ENCODE data around the gene FGF6.

FGF6 gene

GRCh38 chr12:4431436-4431835, 14.2 kb downstream of the FGF6 start:
- Histone ChIP-seq H3K36me3 (ENCODE audit: insufficient read depth, low read length) (no peaks in the 10 kb centered on the region), H3K9me2 (replicated peaks; ENCODE audit: low read depth, low read length) (no peaks in the 10 kb centered on the region), H3K4me1 (ENCODE audit: insufficient read depth, low read length, poor library complexity, severe bottlenecking) (no peaks in the 10 kb centered on the region), H2AFZ (ENCODE audit: low read length) (no peak overlapping the region), H3K4me3 (ENCODE audit: low read length, poor library complexity, severe bottlenecking) (no peak overlapping the region), H3K27me3 (ENCODE audit: insufficient read depth, low read length, poor library complexity, severe bottlenecking) (no peaks in the 10 kb centered on the region), H3K4me2 (ENCODE audit: low read depth, low read length, poor library complexity, severe bottlenecking) (no peak overlapping the region), H3K9ac (ENCODE audit: low read depth, low read length, poor library complexity, severe bottlenecking) (no peak overlapping the region), H3F3A (ENCODE audit: low read depth) (no peaks in the 10 kb centered on the region), H3K79me2 (ENCODE audit: insufficient read depth, low read length) (no peaks in the 10 kb centered on the region), H4K20me1 (ENCODE audit: insufficient read depth, low read length, poor library complexity, severe bottlenecking) (no peaks in the 10 kb centered on the region), H3K9me3 (ENCODE audit: insufficient read depth, low read depth, low read length) (no peaks in the 10 kb centered on the region)
- no peak for TF ChIP-seq CTCF (conservative IDR thresholded peaks at IDR 0.05; ENCODE audit: low read length)
- no peak for TF ChIP-seq EZH2phosphoT487 (IDR thresholded peaks at IDR 0.05; ENCODE audit: borderline replicate concordance)

- Histone ChIP-seq H3K36me3 (ENCODE audit: insufficient read depth, low read length) (no peaks in the 10 kb centered on the region), H3K79me2 (ENCODE audit: insufficient read depth, low read length) (no peaks in the 10 kb centered on the region), H2AFZ (ENCODE audit: low read length) (no peak overlapping the region), H3K4me1 (ENCODE audit: insufficient read depth, low read length, poor library complexity, severe bottlenecking) (no peaks in the 10 kb centered on the region), H4K20me1 (ENCODE audit: insufficient read depth, low read length, poor library complexity, severe bottlenecking) (no peaks in the 10 kb centered on the region), H3K27me3 (ENCODE audit: insufficient read depth, low read length, poor library complexity, severe bottlenecking) (no peaks in the 10 kb centered on the region), H3K9me3 (ENCODE audit: insufficient read depth, low read depth, low read length) (no peaks in the 10 kb centered on the region), H3K9ac (ENCODE audit: low read depth, low read length, poor library complexity, severe bottlenecking) (no peak overlapping the region), H3K9me2 (replicated peaks; ENCODE audit: low read depth, low read length) (no peaks in the 10 kb centered on the region), H3K4me3 (ENCODE audit: low read length, poor library complexity, severe bottlenecking) (no peak overlapping the region), H3F3A (ENCODE audit: low read depth) (no peaks in the 10 kb centered on the region), H3K4me2 (ENCODE audit: low read depth, low read length, poor library complexity, severe bottlenecking) (no peak overlapping the region)
- TF ChIP-seq EZH2phosphoT487 (IDR thresholded peaks at IDR 0.05; ENCODE audit: borderline replicate concordance): no peak
- TF ChIP-seq CTCF (conservative IDR thresholded peaks at IDR 0.05; ENCODE audit: low read length): no peak
These were observed 21.2 kb downstream of the FGF6 start for GRCh38 chr12:4424422-4424821.

DNA sequence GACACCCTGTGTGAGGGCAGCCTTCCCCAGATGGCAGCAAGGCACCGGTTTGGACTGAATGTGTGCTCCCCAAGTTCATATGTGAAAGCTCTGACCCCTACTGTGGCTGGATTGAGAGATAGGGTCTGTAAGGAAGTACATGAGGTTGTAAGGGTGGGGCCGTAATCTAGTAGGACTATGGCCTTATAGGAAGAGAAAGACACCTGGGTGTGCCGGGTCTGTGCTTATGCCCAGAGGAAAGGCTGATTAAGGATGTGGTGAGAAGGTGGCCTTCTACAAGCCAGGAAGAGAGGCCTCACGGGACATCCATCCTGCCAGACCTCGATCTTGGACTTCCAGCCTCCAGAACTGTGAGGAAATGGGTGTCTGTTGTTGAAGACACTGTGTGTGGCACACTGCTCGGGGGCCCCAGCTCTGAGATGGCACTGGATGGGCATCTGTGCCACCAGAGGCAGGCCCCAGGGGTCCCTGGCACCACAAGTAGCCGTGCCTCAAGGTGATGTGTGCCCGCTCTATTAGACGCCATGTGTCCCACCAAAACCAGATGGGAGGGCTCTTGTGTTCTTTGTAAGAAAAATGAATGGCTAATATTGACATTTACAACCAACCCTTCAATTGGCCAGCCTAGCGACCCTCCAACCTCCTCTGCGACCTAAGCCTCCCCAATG, 22.0 kb downstream of the FGF6 start:
- Histone ChIP-seq H3K9ac (ENCODE audit: low read depth, low read length, poor library complexity, severe bottlenecking) (no peak overlapping the region), H3K9me3 (ENCODE audit: insufficient read depth, low read depth, low read length) (no peaks in the 10 kb centered on the region), H4K20me1 (ENCODE audit: insufficient read depth, low read length, poor library complexity, severe bottlenecking) (no peaks in the 10 kb centered on the region), H3K4me3 (ENCODE audit: low read length, poor library complexity, severe bottlenecking) (no peak overlapping the region), H3K36me3 (ENCODE audit: insufficient read depth, low read length) (no peaks in the 10 kb centered on the region), H3K4me1 (ENCODE audit: insufficient read depth, low read length, poor library complexity, severe bottlenecking) (no peaks in the 10 kb centered on the region), H2AFZ (ENCODE audit: low read length) (no peak overlapping the region), H3K27me3 (ENCODE audit: insufficient read depth, low read length, poor library complexity, severe bottlenecking) (no peaks in the 10 kb centered on the region), H3K4me2 (ENCODE audit: low read depth, low read length, poor library complexity, severe bottlenecking) (no peak overlapping the region), H3K9me2 (replicated peaks; ENCODE audit: low read depth, low read length) (no peaks in the 10 kb centered on the region), H3F3A (ENCODE audit: low read depth) (no peaks in the 10 kb centered on the region), H3K79me2 (ENCODE audit: insufficient read depth, low read length) (no peaks in the 10 kb centered on the region)
- no peak for TF ChIP-seq EZH2phosphoT487 (IDR thresholded peaks at IDR 0.05; ENCODE audit: borderline replicate concordance)
- no peak for TF ChIP-seq CTCF (conservative IDR thresholded peaks at IDR 0.05; ENCODE audit: low read length)
